Neural cell (in vitro differentiated cells): ENCODE results near the gene PTPRN2. TPM values are rescaled to one million over a fixed set of nuclear protein-coding genes. Genes with fewer than 3 reads are reported as not detected.

Source experiments
- H2AFZ ChIP-seq: fragments of 200-600, 300-800 bp; sonication (generic), shearing (Covaris generic); 2 replicates; pipeline ENCODE4 v1.6.0; 2014; ENCODE audit warnings: low read depth, mild to moderate bottlenecking, antibody characterized with exemption, low read length, moderate library complexity
- H3F3A ChIP-seq: fragments of 200-600 bp; shearing (Covaris generic); 2 replicates; pipeline ENCODE4 v1.6.1; 2016; ENCODE audit warnings: mild to moderate bottlenecking, moderate library complexity, mixed read lengths, antibody characterized with exemption, low read length; ENCODE audit not compliant: insufficient read depth, poor library complexity, severe bottlenecking
- H3K27ac ChIP-seq: fragments of 200-600, 300-800 bp; sonication (generic), shearing (Covaris generic); 2 replicates; pipeline ENCODE4 v1.5.1; 2014; ENCODE audit warnings: mild to moderate bottlenecking, low read length, moderate library complexity
- H3K27me3 ChIP-seq: fragments of 300-800, 200-600 bp; sonication (generic), shearing (Covaris generic); 2 replicates; pipeline ENCODE4 v1.6.0; 2014; ENCODE audit warnings: mild to moderate bottlenecking, low read depth, low read length, moderate library complexity; ENCODE audit not compliant: insufficient read depth
- H3K36me3 ChIP-seq: fragments of 300-800, 200-600 bp; sonication (generic), shearing (Covaris generic); 2 replicates; pipeline ENCODE4 v1.5.1; 2014; ENCODE audit warnings: mild to moderate bottlenecking, antibody characterized with exemption, low read length, moderate library complexity; ENCODE audit not compliant: insufficient read depth
- H3K4me2 ChIP-seq: fragments of 300-800, 200-600 bp; sonication (generic), shearing (Covaris generic); 2 replicates; pipeline ENCODE4 v1.6.0; 2014; ENCODE audit warnings: mild to moderate bottlenecking, low read length
- H3K4me3 ChIP-seq: fragments of 300-800, 200-600 bp; sonication (generic), shearing (Covaris generic); 2 replicates; pipeline ENCODE4 v1.5.1; 2014; ENCODE audit warnings: mild to moderate bottlenecking, low read length, moderate library complexity
- H3K79me2 ChIP-seq: fragments of 200-600 bp; shearing (Covaris generic); replicated peaks from 2 replicates; pipeline ENCODE4 v1.6.0; 2014; ENCODE audit warnings: mild to moderate bottlenecking, low read length, moderate library complexity; ENCODE audit not compliant: insufficient read depth
- H3K9ac ChIP-seq: fragments of 300-800, 200-600 bp; sonication (generic), shearing (Covaris generic); 2 replicates; pipeline ENCODE4 v1.6.1; 2016; ENCODE audit warnings: mild to moderate bottlenecking, low read length, mixed read lengths
- H3K9me2 ChIP-seq: fragments of 200-600 bp; shearing (Covaris generic); 2 replicates; pipeline ENCODE4 v1.6.1; 2016; ENCODE audit warnings: mild to moderate bottlenecking, low read length, mixed read lengths; ENCODE audit not compliant: insufficient read depth
- H3K9me3 ChIP-seq: fragments of 200-600, 300-800 bp; sonication (generic), shearing (Covaris generic); 2 replicates; pipeline ENCODE4 v1.6.1; 2016; ENCODE audit warnings: mild to moderate bottlenecking, mixed run types, low read length, moderate library complexity, mixed read lengths
- H4K20me1 ChIP-seq: fragments of 200-600 bp; shearing (Covaris generic); 2 replicates; pipeline ENCODE4 v1.6.1; 2016; ENCODE audit warnings: mild to moderate bottlenecking, mixed run types; ENCODE audit not compliant: insufficient read depth
- CTCF ChIP-seq: fragments of 450-650 bp; IDR thresholded peaks from 2 replicates; pipeline ENCODE4 v1.5.1; 2014; ENCODE audit warnings: antibody characterized with exemption, mild to moderate bottlenecking, moderate library complexity; ENCODE audit not compliant: poor library complexity, severe bottlenecking
- EP300 ChIP-seq: fragments of 450-650 bp; conservative IDR thresholded peaks from 2 replicates; pipeline ENCODE4 v1.6.1; 2014; ENCODE audit warnings: antibody characterized with exemption, mild to moderate bottlenecking, moderate library complexity; ENCODE audit not compliant: poor library complexity, severe bottlenecking
- EZH2 ChIP-seq: fragments of 200-600, 300-800 bp; shearing (Covaris generic), sonication (generic); IDR thresholded peaks from 2 replicates; pipeline ENCODE4 v1.6.1; 2014; ENCODE audit warnings: antibody characterized with exemption, low read length, borderline replicate concordance, mild to moderate bottlenecking; ENCODE audit not compliant: insufficient read depth, poor library complexity, severe bottlenecking
- MXI1 ChIP-seq: fragments of 450-650 bp; conservative IDR thresholded peaks from 2 replicates; pipeline ENCODE4 v1.6.1; 2014; ENCODE audit warnings: antibody characterized with exemption, mild to moderate bottlenecking; ENCODE audit not compliant: poor library complexity, severe bottlenecking
- POLR2AphosphoS5 ChIP-seq: IDR thresholded peaks from 2 replicates; pipeline ENCODE4 v1.6.1; 2012
- RAD21 ChIP-seq: fragments of 450-650 bp; conservative IDR thresholded peaks from 2 replicates; pipeline ENCODE4 v1.6.1; 2014; ENCODE audit warnings: antibody characterized with exemption, mild to moderate bottlenecking, moderate library complexity
- REST ChIP-seq: IDR thresholded peaks from 2 replicates; pipeline ENCODE4 v1.6.1; 2012; ENCODE audit warnings: borderline replicate concordance
- SMC3 ChIP-seq: fragments of 450-650 bp; conservative IDR thresholded peaks from 2 replicates; pipeline ENCODE4 v1.6.1; 2014; ENCODE audit warnings: antibody characterized with exemption, mild to moderate bottlenecking, moderate library complexity; ENCODE audit not compliant: poor library complexity
- TAF1 ChIP-seq: IDR thresholded peaks from 2 replicates; pipeline ENCODE4 v1.6.1; 2012; ENCODE audit warnings: low read depth
- polyA plus RNA-seq: library from polyadenylated mRNA; depleted of rRNA; stranded (reverse); fragments of >200 nt; gene quantifications from 2 replicates; pipeline ENCODE4 v1.2.3, GENCODE V29; 2014

Gene PTPRN2
- polyA plus RNA-seq, 1 donor from 2014 or later: 31.0 TPM

- H3K9me3 ChIP-seq: no peaks in the 10 kb centered on the region
- H3K4me2 ChIP-seq: no peak overlapping the region
- TF ChIP-seq RAD21 (no peak), CTCF (no peak), TAF1 (no peak), EP300 (no peak), EZH2 (no peak), MXI1 (no peak), SMC3 (no peak), POLR2AphosphoS5 (no peak), REST (no peak)
- no peak overlapping the region for H2AFZ ChIP-seq
- no peak overlapping the region for H3K27ac ChIP-seq
- H3K79me2 ChIP-seq: no peaks in the 10 kb centered on the region
- no peaks in the 10 kb centered on the region for H3F3A ChIP-seq
- no peak overlapping the region for H3K9ac ChIP-seq
- no peaks in the 10 kb centered on the region for H3K36me3 ChIP-seq
- no peaks in the 10 kb centered on the region for H3K9me2 ChIP-seq
- no peak overlapping the region for H3K4me3 ChIP-seq
- no peaks in the 10 kb centered on the region for H4K20me1 ChIP-seq
- no peaks in the 10 kb centered on the region for H3K27me3 ChIP-seq
These were observed 111.2 kb downstream of the PTPRN2 start for GRCh38 chr7:158476331-158476932.

GRCh38 chr7:158475679-158476052 is 112.0 kb downstream of the PTPRN2 start:
- H3K27me3 ChIP-seq: no peaks in the 10 kb centered on the region
- no peaks in the 10 kb centered on the region for H3K36me3 ChIP-seq
- no peaks in the 10 kb centered on the region for H3K9me3 ChIP-seq
- no peaks in the 10 kb centered on the region for H4K20me1 ChIP-seq
- no peak overlapping the region for H3K9ac ChIP-seq
- H3K79me2 ChIP-seq: no peaks in the 10 kb centered on the region
- H3K4me2 ChIP-seq: no peak overlapping the region
- H3K27ac ChIP-seq: no peak overlapping the region
- no peaks in the 10 kb centered on the region for H3K9me2 ChIP-seq
- no peaks in the 10 kb centered on the region for H3F3A ChIP-seq
- no peak for TF ChIP-seq CTCF
- no peak for TF ChIP-seq REST
- no peak for TF ChIP-seq TAF1
- no peak for TF ChIP-seq EP300
- no peak for TF ChIP-seq POLR2AphosphoS5
- TF ChIP-seq MXI1: no peak
- no peak for TF ChIP-seq EZH2
- no peak for TF ChIP-seq RAD21
- no peak for TF ChIP-seq SMC3
- no peak overlapping the region for H3K4me3 ChIP-seq
- no peak overlapping the region for H2AFZ ChIP-seq
